SU-DHL-6 (cell line): ENCODE measurements around the gene RPL22L1.

Experiments used
- CTCF ChIP-seq: fragments of 200-600 bp; sonication (generic); IDR thresholded peaks from one replicate; pipeline ENCODE4 v1.5.1; 2017; ENCODE audit warnings: antibody characterized with exemption, mild to moderate bottlenecking, low read length, moderate library complexity; ENCODE audit not compliant: insufficient read depth, poor library complexity, severe bottlenecking
- EZH2phosphoT487 ChIP-seq: fragments of 200-600 bp; sonication (generic), shearing (Covaris generic); conservative IDR thresholded peaks from 2 replicates; pipeline ENCODE4 v1.6.1; 2018; ENCODE audit warnings: mild to moderate bottlenecking, antibody characterized with exemption, low read length, moderate library complexity, mixed read lengths

GRCh38 chr3:170867143-170867937 is 2.7 kb downstream of the RPL22L1 start:
- TF ChIP-seq CTCF (no peak), EZH2phosphoT487 (no peak)
